Posterior vena cava (tissue), 2 donors: ENCODE results near the gene UNG. TPM values are rescaled to one million over a fixed set of nuclear protein-coding genes. Genes with fewer than 3 reads are reported as not detected.
A peak's percentile ranks its signal among the peaks of the same experiment; 100 is the strongest.

Experiments used
- DNase-seq: peaks from one replicate; pipeline ENCODE4 v3.0.0-alpha.2; 2020; ENCODE audit warnings: low spot score
- intact Hi-C, 2 donors: fragments of 100-400 bp; cut with DNase I; formaldehyde crosslinking; loops; one replicate each; pipeline versions ENCODE4 v1.14.1 to v1.14.2; 2022 to 2023
- total RNA-seq, 2 donors: library from RNA; stranded (reverse); fragmentation: NEBNext Ultra II Directional; extraction: Animal tissue kit (Norgen Biotek cat#: 25700); gene quantifications; one replicate each; pipeline ENCODE4 v1.2.1, GENCODE V29; 2021
- donor health status: DM: yes; HTN: yes; CAD: no.
- donor health status: DM: yes; HTN: yes; CAD: no.

UNG gene
- total RNA-seq, 2 donors from 2014 or later = 10.3 to 11.1 TPM

- intact Hi-C loops = no loop called here
- DNase-seq = no peak
These were observed 18.0 kb downstream of the UNG start for GRCh38 chr12:109115404-109115757.

GRCh38 chr12:109115758-109116610 lies 18.6 kb downstream of the UNG start, which contains the start of gene ACACB:
Gene ACACB (plus strand): TSS chr12:109116587. CDS start chr12:109139406, 22,819 bp downstream.
- intact Hi-C loops = no loop called here
- no peak for DNase-seq

- no peak for DNase-seq
- intact Hi-C loops = no loop called here
These were observed 19.2 kb downstream of the UNG start for GRCh38 chr12:109116611-109116949.

GRCh38 chr12:109120095-109120494 lies 22.7 kb downstream of the UNG start:
- no peak for DNase-seq
- intact Hi-C loops = no loop called here

GRCh38 chr12:109120557-109120956 lies 23.2 kb downstream of the UNG start:
- intact Hi-C loops = no loop called here
- no peak for DNase-seq

- intact Hi-C loops = no loop called here
- DNase-seq = no peak
These were observed 24.0 kb downstream of the UNG start for GRCh38 chr12:109121346-109121880.

- no peak for DNase-seq
- intact Hi-C loops = no loop called here
These were observed 27.7 kb downstream of the UNG start for GRCh38 chr12:109124878-109125648.

- no peak for DNase-seq
These were observed 28.4 kb downstream of the UNG start for GRCh38 chr12:109125791-109126190.

GRCh38 chr12:109126784-109127183 lies 29.4 kb downstream of the UNG start:
- no peak for DNase-seq
- intact Hi-C loops = no loop called here

More at GRCh38 chr12:109125791-109126190, 28.4 kb downstream of the UNG start:
- intact Hi-C loops = no loop called here

- peak; percentile 32 for DNase-seq
- intact Hi-C loops = no loop called here
These were observed 30.3 kb downstream of the UNG start for GRCh38 chr12:109127533-109128242.

GRCh38 chr12:109130297-109131153 lies 33.1 kb downstream of the UNG start:
- no peak for DNase-seq
- intact Hi-C loops = no loop called here

GRCh38 chr12:109131154-109132050 lies 34.0 kb downstream of the UNG start:
- intact Hi-C loops = no loop called here
- DNase-seq = no peak

GRCh38 chr12:109134186-109134917 lies 37.0 kb downstream of the UNG start:
- no peak for DNase-seq
- intact Hi-C loops = no loop called here

- intact Hi-C loops = no loop called here
- no peak for DNase-seq
These were observed 39.7 kb downstream of the UNG start for GRCh38 chr12:109137055-109137454.

- intact Hi-C loops = no loop called here
- peak; percentile 20 for DNase-seq
These were observed 42.0 kb downstream of the UNG start for GRCh38 chr12:109139360-109139759.

GRCh38 chr12:109139791-109140190 lies 42.4 kb downstream of the UNG start:
- intact Hi-C loops = loop anchor here in 1 of 2 donors (1.0 kb wide), 1 partner anchor 48 kb away; no protein-coding TSS in a partner anchor
- DNase-seq = no peak

- intact Hi-C loops = loop anchor here in 1 of 2 donors (1.0 kb wide), 1 partner anchor 47 kb away; no protein-coding TSS in a partner anchor
- peak; percentile 9 for DNase-seq
These were observed 43.2 kb downstream of the UNG start for GRCh38 chr12:109140560-109140959.
